ENCODE data around the gene TAP1. TPM values are rescaled to one million over a fixed set of nuclear protein-coding genes. Genes with fewer than 3 reads are reported as not detected.

Gene TAP1
- total and polyA plus RNA-seq, 9 of the 15 experiments (the other 6 are each of a cell fraction or from before 2014, with no cell fraction given) = 1.3 to 6.0 (median 4.2) TPM

- no peak within 1 kb of the TSS for H3K4me3 ChIP-seq
- BruUV-seq (replicated peaks) = no TSS peak
- TF ChIP-seq RFX5 (IDR thresholded peaks at IDR 0.05; ENCODE audit: low read depth, low read length) (peak; percentile 95), ATF1 (CRISPR knock-in tag; IDR thresholded peaks at IDR 0.05) (no peak), ATF1 (tag; IDR thresholded peaks at IDR 0.05) (peak; percentile 64), CREM (IDR thresholded peaks at IDR 0.05; ENCODE audit: low read depth) (peak; percentile 48; the same call in 1 of the 2 replicates), ZSCAN29 (IDR thresholded peaks at IDR 0.05) (no peak)
- TF ChIP-seq, protein P1, sequence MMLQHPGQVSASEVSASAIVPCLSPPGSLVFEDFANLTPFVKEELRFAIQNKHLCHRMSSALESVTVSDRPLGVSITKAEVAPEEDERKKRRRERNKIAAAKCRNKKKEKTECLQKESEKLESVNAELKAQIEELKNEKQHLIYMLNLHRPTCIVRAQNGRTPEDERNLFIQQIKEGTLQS (IDR thresholded peaks at IDR 0.05) = 0 out of 2 replicates have a peak, but pooled peaks have one; percentile 12
- TF ChIP-seq, protein P1 (CRISPR knock-in tag; conservative IDR thresholded peaks at IDR 0.05) = no peak
- H3K27ac ChIP-seq (ENCODE audit: extremely low read depth, low read depth, low read length) = no peak within 1 kb of the TSS
- no peaks in the 10 kb centered on the region for H4K20me1 ChIP-seq (replicated peaks; ENCODE audit: control insufficient read depth, insufficient read depth, low read length)
- peaks cover 3% of the 10 kb centered on the region for H3K9me1 ChIP-seq (ENCODE audit: control insufficient read depth, insufficient read depth, low read length)
- no peak within 1 kb of the TSS for H2AFZ ChIP-seq (ENCODE audit: low read depth, low read length)
- H3K9me3 ChIP-seq (replicated peaks; ENCODE audit: control insufficient read depth, insufficient read depth, low read depth, low read length) = no peaks in the 10 kb centered on the region
- ChIA-PET CTCF (ENCODE audit: low intra/inter-chr PET ratio) (no interaction called here), POLR2A (no interaction called here)
- no peak within 1 kb of the TSS for H3K9ac ChIP-seq (ENCODE audit: insufficient read depth in 1 of 2, low read depth in 2 of 2, low read length in 2 of 2)
- intact Hi-C loops (cut with micrococcal nuclease) = no loop called here
- in situ Hi-C loops (cut with MboI) = no loop called here
- no peaks in the 10 kb centered on the region; a peak in 1 of 5 replicates for H3K4me1 ChIP-seq (replicated peaks in 1 of 2; ENCODE audit: control insufficient read depth in 2 of 2, insufficient read depth in 2 of 2, low read length in 2 of 2)
- ATAC-seq = peak; percentile 64
- H3K79me2 ChIP-seq (ENCODE audit: control insufficient read depth, insufficient read depth, low read length) = no peaks in the 10 kb centered on the region
- WGBS (ENCODE audit: insufficient coverage, low coverage, missing lambda C conversion rate) = 16% methylated on average over 3 of the region's 3 CpGs
- DNase-seq (ENCODE audit: extremely low read depth in 1 of 4, low spot score in 3 of 4) = no peak
- H3K36me3 ChIP-seq (ENCODE audit: control insufficient read depth, insufficient read depth, low read length) = no peaks in the 10 kb centered on the region
- no peak for FAIRE-seq
- no peak within 1 kb of the TSS for H3K4me2 ChIP-seq (ENCODE audit: insufficient read depth, low read length)
- H3K27me3 ChIP-seq (ENCODE audit: control insufficient read depth in 2 of 2, insufficient read depth in 2 of 2, low read length in 2 of 2) = peaks cover 3 to 13% of the 10 kb centered on the region in 2 experiments; a peak in 4 of 5 replicates
These were observed 36.7 kb downstream of the TAP1 start, which contains the start of gene HLA-DOB for GRCh38 chr6:32816746-32817204. TSS of gene HLA-DOB (minus strand) at chr6:32817002. CDS start at chr6:32816951, 51 bp downstream.

Measured in K562 (cell line).